ENCODE measurements around the gene NSRP1. TPM values are rescaled to one million over a fixed set of nuclear protein-coding genes. Genes with fewer than 3 reads are reported as not detected.

NSRP1 gene
- total and polyA plus RNA-seq, 2 donors (not counting 3 experiments of a cell fraction or from before 2014, with no cell fraction given): 11.2 to 29.1 TPM

- Histone ChIP-seq H3K4me2 (ENCODE audit: insufficient read depth, low read length) (no peak overlapping the region), H3K4me1 (ENCODE audit: control insufficient read depth, extremely low read depth, insufficient read depth, low read length) (no peaks in the 10 kb centered on the region), H3K9ac (replicated peaks; ENCODE audit: extremely low read depth, insufficient read depth, low read length) (no peak overlapping the region), H3K27ac (ENCODE audit: insufficient read depth, low read depth, low read length) (no peak overlapping the region), H3K4me3 (replicated peaks in 1 of 3; ENCODE audit: insufficient read depth in 1 of 3, low read depth in 1 of 3, low read length in 3 of 3) (no peak overlapping the region), H3K79me2 (ENCODE audit: control insufficient read depth, insufficient read depth, low read length) (peaks cover 18% of the 10 kb centered on the region), H2AFZ (ENCODE audit: low read depth, low read length) (no peak overlapping the region), H3K9me3 (replicated peaks; ENCODE audit: control insufficient read depth, insufficient read depth, low read length) (no peaks in the 10 kb centered on the region), H4K20me1 (replicated peaks; ENCODE audit: control insufficient read depth, extremely low read depth, insufficient read depth, low read length) (no peaks in the 10 kb centered on the region), H3K27me3 (ENCODE audit: control insufficient read depth in 2 of 2, insufficient read depth in 2 of 2, low read length in 2 of 2) (no peaks in the 10 kb centered on the region), H3K9me1 (replicated peaks; ENCODE audit: control insufficient read depth, extremely low read depth, insufficient read depth, low read length) (no peaks in the 10 kb centered on the region), H3K36me3 (ENCODE audit: control insufficient read depth in 2 of 2, extremely low read depth in 1 of 2, insufficient read depth in 2 of 2, low read length in 2 of 2) (peaks cover 0 to 2% of the 10 kb centered on the region in 2 experiments)
- intact Hi-C loops (cut with micrococcal nuclease): no loop called here
- POLR2A ChIA-PET: no interaction called here
- TF ChIP-seq MYC (IDR thresholded peaks at IDR 0.05; ENCODE audit: low read depth, low read length) (no peak), POLR2A (IDR thresholded peaks at IDR 0.05; ENCODE audit: low read depth, low read length) (no peak), FOS (IDR thresholded peaks at IDR 0.05; ENCODE audit: borderline replicate concordance, insufficient read depth, low read length) (no peak), GATA2 (IDR thresholded peaks at IDR 0.05; ENCODE audit: insufficient read depth, insufficient read length, low read depth, low read length) (no peak), POLR2AphosphoS5 (IDR thresholded peaks at IDR 0.05; ENCODE audit: insufficient read depth, low read depth, low read length) (no peak), EZH2 (IDR thresholded peaks at IDR 0.05; ENCODE audit: borderline replicate concordance, low read depth, low read length, severe bottlenecking) (no peak), MAX (IDR thresholded peaks at IDR 0.05; ENCODE audit: insufficient read depth, insufficient read length) (no peak), JUN (IDR thresholded peaks at IDR 0.05; ENCODE audit: borderline replicate concordance, insufficient read depth, insufficient read length, low read depth) (no peak), CTCF (IDR thresholded peaks at IDR 0.05; ENCODE audit: extremely low read depth in 1 of 2, insufficient read depth in 1 of 2, low read depth in 1 of 2, low read length in 2 of 2) (no peak)
- FAIRE-seq: peak; percentile 18
- dilution Hi-C loops (cut with MboI; ENCODE audit: extremely low pct_ligation_motif_present, low sequenced_read_pairs): no loop called here
- no TSS peak for BruUV-seq (replicated peaks)
- CTCF ChIA-PET: interaction anchor here (0.8 to 2.1 kb wide), 6 partner anchors 10 to 77 kb away, joined by 3 to 5 read pairs (median 4); no protein-coding TSS in a partner anchor
- no peak for DNase-seq (ENCODE audit: low read depth, low spot score)
Observed at GRCh38 chr17:30170415-30170987, 53.9 kb downstream of the NSRP1 start.

Measured in endothelial cell of umbilical vein (primary cell).